ENCODE measurements around the gene COX6B2. TPM values are rescaled to one million over a fixed set of nuclear protein-coding genes. Genes with fewer than 3 reads are reported as not detected.

The COX6B2 gene
- polyA plus RNA-seq, 1 experiment, result 0.16 TPM

- Histone ChIP-seq H3K27me3 (ENCODE audit: control insufficient read depth, insufficient read depth, low read length) (peaks cover 4% of the 10 kb centered on the region), H3K27ac (ENCODE audit: low read depth, low read length) (no peak overlapping the region), H3K9me3 (ENCODE audit: control insufficient read depth, insufficient read depth, low read length) (no peaks in the 10 kb centered on the region; the same call in 1 of the 2 replicates), H3K4me3 (ENCODE audit: low read depth, low read length) (no peak overlapping the region)
- ChIA-PET CTCF (interaction anchor here (0.5 to 1.3 kb wide), 2 partner anchors 8 to 205 kb away, joined by 5 to 6 read pairs; partner anchors contain the start of gene KMT5C), POLR2A (interaction anchor here (0.7 kb wide), 1 partner anchor 252 kb away, joined by 5 read pairs; the partner anchor contains the start of gene FIZ1)
- no peak for TF ChIP-seq CTCF (IDR thresholded peaks at IDR 0.05; ENCODE audit: low read depth, low read length)
- DNase-seq (ENCODE audit: low read depth, low spot score), result no peak
Observed at GRCh38 chr19:55346725-55347441, 7.6 kb downstream of the COX6B2 start.

- Histone ChIP-seq H3K27me3 (ENCODE audit: control insufficient read depth, insufficient read depth, low read length) (no peaks in the 10 kb centered on the region), H3K4me3 (ENCODE audit: low read depth, low read length) (no peak overlapping the region), H3K9me3 (ENCODE audit: control insufficient read depth, insufficient read depth, low read length) (no peaks in the 10 kb centered on the region; the same call in 1 of the 2 replicates), H3K27ac (ENCODE audit: low read depth, low read length) (no peak overlapping the region)
- DNase-seq (ENCODE audit: low read depth, low spot score), result no peak
- POLR2A ChIA-PET, result interaction anchor here (0.6 to 0.7 kb wide), 2 partner anchors 45 to 253 kb away, joined by 5 to 8 read pairs; partner anchors contain the start of gene FIZ1
- TF ChIP-seq CTCF (IDR thresholded peaks at IDR 0.05; ENCODE audit: low read depth, low read length), result no peak
- CTCF ChIA-PET, result no interaction called here
Observed at GRCh38 chr19:55345818-55346724, 8.4 kb downstream of the COX6B2 start.

GRCh38 chr19:55345101-55345817 is 9.3 kb downstream of the COX6B2 start:
- CTCF ChIA-PET, result interaction anchor here (1.0 kb wide), 1 partner anchor 43 kb away, joined by 4 read pairs; no protein-coding TSS in a partner anchor
- POLR2A ChIA-PET, result interaction anchor here (0.6 kb wide), 1 partner anchor 44 kb away, joined by 8 read pairs; no protein-coding TSS in a partner anchor

GRCh38 chr19:55344444-55344843 is 10.1 kb downstream of the COX6B2 start:
- ChIA-PET POLR2A (interaction anchor here (0.5 to 1.2 kb wide), 2 partner anchors 26 to 63 kb away, joined by 4 to 6 read pairs; partner anchors contain the start of genes IL11 and UBE2S), CTCF (interaction anchor here (1.0 kb wide), 1 partner anchor 43 kb away, joined by 4 read pairs; no protein-coding TSS in a partner anchor)
- H3K27ac ChIP-seq (ENCODE audit: low read depth, low read length), result no peak overlapping the region
- no peak for TF ChIP-seq CTCF (IDR thresholded peaks at IDR 0.05; ENCODE audit: low read depth, low read length)
- no peak for DNase-seq (ENCODE audit: low read depth, low spot score)
- H3K4me3 ChIP-seq (ENCODE audit: low read depth, low read length), result no peak overlapping the region
- H3K9me3 ChIP-seq (ENCODE audit: control insufficient read depth, insufficient read depth, low read length), result no peaks in the 10 kb centered on the region; the same call in 1 of the 2 replicates
- no peaks in the 10 kb centered on the region for H3K27me3 ChIP-seq (ENCODE audit: control insufficient read depth, insufficient read depth, low read length)

More at GRCh38 chr19:55345101-55345817, 9.3 kb downstream of the COX6B2 start:
- no peak for TF ChIP-seq CTCF (IDR thresholded peaks at IDR 0.05; ENCODE audit: low read depth, low read length)
- H3K27ac ChIP-seq (ENCODE audit: low read depth, low read length), result no peak overlapping the region
- no peaks in the 10 kb centered on the region for H3K27me3 ChIP-seq (ENCODE audit: control insufficient read depth, insufficient read depth, low read length)
- no peaks in the 10 kb centered on the region; the same call in 1 of the 2 replicates for H3K9me3 ChIP-seq (ENCODE audit: control insufficient read depth, insufficient read depth, low read length)
- no peak overlapping the region for H3K4me3 ChIP-seq (ENCODE audit: low read depth, low read length)
- DNase-seq (ENCODE audit: low read depth, low spot score), result no peak

Data from AG04450 (cell line).